Measurements from ENCODE around the gene KCNJ6.

GRCh38 chr21:37862536-37862935, 53.7 kb downstream of the KCNJ6 start:
- TF ChIP-seq, protein P1, sequence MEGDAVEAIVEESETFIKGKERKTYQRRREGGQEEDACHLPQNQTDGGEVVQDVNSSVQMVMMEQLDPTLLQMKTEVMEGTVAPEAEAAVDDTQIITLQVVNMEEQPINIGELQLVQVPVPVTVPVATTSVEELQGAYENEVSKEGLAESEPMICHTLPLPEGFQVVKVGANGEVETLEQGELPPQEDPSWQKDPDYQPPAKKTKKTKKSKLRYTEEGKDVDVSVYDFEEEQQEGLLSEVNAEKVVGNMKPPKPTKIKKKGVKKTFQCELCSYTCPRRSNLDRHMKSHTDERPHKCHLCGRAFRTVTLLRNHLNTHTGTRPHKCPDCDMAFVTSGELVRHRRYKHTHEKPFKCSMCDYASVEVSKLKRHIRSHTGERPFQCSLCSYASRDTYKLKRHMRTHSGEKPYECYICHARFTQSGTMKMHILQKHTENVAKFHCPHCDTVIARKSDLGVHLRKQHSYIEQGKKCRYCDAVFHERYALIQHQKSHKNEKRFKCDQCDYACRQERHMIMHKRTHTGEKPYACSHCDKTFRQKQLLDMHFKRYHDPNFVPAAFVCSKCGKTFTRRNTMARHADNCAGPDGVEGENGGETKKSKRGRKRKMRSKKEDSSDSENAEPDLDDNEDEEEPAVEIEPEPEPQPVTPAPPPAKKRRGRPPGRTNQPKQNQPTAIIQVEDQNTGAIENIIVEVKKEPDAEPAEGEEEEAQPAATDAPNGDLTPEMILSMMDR (IDR thresholded peaks at IDR 0.05 in 2 of 3, conservative IDR thresholded peaks at IDR 0.05 in 1 of 3; ENCODE audit: borderline replicate concordance in 1 of 3, insufficient read depth in 1 of 3, low read depth in 2 of 3, low read length in 2 of 3), result no peak
- no peak for TF ChIP-seq EZH2 (IDR thresholded peaks at IDR 0.05)
- no peak for TF ChIP-seq ATF3 (IDR thresholded peaks at IDR 0.05)
- TF ChIP-seq POLR2A (IDR thresholded peaks at IDR 0.05; ENCODE audit: borderline replicate concordance, extremely low read depth, insufficient read depth, insufficient read length), result no peak
- TF ChIP-seq CEBPB (IDR thresholded peaks at IDR 0.05; ENCODE audit: low read depth), result no peak
- TF ChIP-seq, protein P2, sequence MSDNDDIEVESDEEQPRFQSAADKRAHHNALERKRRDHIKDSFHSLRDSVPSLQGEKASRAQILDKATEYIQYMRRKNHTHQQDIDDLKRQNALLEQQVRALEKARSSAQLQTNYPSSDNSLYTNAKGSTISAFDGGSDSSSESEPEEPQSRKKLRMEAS (IDR thresholded peaks at IDR 0.05), result no peak
- no peak for TF ChIP-seq RAD21 (IDR thresholded peaks at IDR 0.05; ENCODE audit: low read depth)
- no peak for TF ChIP-seq POLR2AphosphoS5 (IDR thresholded peaks at IDR 0.05; ENCODE audit: low read depth, low read length)
- TF ChIP-seq SP1 (IDR thresholded peaks at IDR 0.05; ENCODE audit: low read depth), result no peak
- TF ChIP-seq REST (IDR thresholded peaks at IDR 0.05; ENCODE audit: low read depth), result no peak
- no peak for TF ChIP-seq CBX3 (IDR thresholded peaks at IDR 0.05; ENCODE audit: low read depth)
- TF ChIP-seq TCF7L2 (IDR thresholded peaks at IDR 0.05; ENCODE audit: borderline replicate concordance, extremely low read depth, insufficient read depth, insufficient read length), result no peak
- TF ChIP-seq SIN3A (IDR thresholded peaks at IDR 0.05; ENCODE audit: low read depth), result no peak

Data from HCT116 (cell line).